GM21619 (cell line): Measurements from ENCODE around the gene IRF6.

Experiments used
- ATAC-seq: cut with Tn5 transposase; IDR thresholded peaks from one replicate; pipeline ENCODE4 v1.9.1; 2021; ENCODE audit not compliant: unreplicated experiment

Gene IRF6

DNA sequence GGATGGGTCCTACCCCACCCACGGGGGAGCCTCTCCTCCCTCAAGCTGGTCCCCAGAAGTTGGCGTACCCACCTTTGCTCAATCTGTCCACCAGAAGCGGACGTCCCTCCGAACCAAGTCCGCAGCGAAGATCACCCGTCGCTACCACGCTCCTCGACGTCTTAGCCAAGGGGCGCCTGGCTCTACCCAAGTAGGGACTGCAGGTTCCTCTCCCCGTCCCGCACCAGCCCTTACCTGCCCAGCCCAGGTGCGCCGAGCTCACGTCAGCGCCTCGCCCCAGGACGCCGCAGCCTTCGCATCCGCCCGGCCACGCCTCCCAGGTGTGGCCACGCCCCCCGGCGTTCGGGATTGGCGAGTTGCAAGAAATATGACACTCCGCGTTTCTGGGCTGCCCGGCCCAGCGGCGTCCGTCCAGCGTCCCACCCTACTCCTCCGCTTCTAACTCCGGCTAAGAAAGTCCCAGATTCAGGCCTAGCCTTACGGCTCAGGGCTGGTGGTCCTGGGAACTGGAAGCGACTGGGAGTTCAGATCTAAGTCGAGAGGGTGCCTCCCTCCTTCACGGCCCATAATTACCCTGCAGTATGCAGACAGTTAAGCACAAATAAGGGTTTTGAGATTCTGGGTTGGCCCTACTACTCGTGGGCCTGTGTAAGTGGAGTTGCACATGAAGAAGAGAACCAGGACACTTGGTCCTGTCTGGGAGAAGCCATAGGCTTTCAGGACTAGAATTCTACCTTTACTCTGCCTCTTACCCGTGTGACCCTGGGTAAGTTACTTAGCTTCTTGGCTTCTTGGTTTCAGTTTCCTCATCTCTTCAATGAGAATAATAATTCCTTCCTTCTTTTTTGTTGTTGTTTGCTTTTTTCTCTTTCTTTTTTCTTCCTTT, at the start of gene IRF6:
TSS of gene IRF6 (minus strand) at position 268 of the 886 bp plus-strand sequence. CDS start 4,729 bp downstream, outside the sequence.
- ATAC-seq: peak; percentile 91

DNA sequence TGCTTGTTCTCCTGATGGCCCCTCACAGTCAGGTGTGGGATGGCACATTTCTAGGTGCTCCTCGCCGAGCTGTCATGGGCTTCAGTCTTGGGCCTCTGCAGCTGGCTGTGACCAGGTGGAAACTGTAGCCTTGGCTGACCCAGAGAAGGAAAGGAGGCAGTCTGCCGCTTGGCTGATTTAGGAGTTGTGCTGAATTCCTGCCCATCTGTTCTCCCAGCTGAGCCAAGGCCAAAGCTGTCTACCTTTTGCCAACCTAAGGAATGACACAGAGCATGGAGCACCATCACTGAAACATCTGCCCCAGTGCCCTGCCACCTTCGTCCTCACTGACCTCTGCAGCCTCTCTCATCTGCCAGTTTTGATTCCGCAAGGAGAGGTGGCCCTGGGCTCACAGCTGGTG, 49.7 kb upstream of the IRF6 start:
- ATAC-seq: no peak

DNA sequence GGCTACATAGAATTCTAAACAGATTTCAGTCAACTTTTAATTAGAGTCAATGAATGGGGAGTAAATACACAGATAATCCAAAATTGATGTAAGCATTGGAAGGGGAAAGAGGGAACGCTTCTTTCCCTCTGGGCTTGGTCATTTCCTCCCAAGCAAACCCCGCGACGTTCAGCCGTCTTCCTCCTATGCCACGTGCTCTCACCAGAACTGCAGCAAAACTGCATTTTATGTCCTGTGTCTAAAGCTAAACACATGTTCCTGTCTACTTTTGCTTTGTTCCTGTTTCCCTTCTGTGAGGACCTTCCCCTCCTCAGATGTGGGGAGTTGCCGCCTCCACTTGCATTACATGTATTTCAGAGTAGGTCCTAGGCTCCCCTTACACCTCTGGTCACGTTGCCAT, 49.1 kb upstream of the IRF6 start:
- ATAC-seq: no peak

DNA sequence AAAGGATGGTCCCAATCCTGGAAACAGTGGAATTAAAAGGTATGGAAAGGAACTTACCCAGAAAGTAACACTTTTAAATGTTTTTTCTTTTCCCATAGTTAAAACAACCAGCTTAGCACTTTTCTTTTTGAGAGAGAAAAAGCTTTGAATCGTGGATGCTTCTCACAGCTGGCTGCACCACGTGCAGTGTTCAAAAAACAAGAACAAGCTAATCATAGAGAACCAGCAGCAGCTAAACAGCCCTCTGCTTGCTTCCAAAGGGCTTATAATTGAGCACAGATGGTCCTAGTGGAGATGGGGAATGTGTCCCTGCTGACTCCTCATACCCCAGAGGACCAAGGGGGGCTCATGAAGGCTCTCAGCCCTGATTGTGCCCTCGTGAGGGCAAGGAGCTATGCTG, 48.3 kb upstream of the IRF6 start:
- no peak for ATAC-seq

DNA sequence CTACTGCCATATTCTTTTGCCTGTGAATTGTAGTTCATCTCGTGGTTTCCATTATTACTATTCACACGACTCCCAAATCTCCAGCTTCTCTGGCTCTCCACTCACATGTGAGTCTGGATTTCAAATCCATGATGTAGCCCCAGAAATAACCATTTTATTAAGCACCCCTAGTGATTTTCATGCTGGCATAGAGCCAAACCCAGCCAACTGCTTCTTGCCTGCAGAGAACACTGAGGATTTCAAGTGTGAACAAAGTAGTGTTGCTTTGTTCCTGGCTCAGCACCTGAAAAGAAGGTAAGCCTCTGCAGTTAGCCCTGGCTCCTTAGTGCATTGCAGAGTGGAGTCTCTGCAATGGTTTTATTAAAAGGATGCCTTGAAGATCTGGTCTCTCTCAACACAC, 47.7 kb upstream of the IRF6 start:
- no peak for ATAC-seq

DNA sequence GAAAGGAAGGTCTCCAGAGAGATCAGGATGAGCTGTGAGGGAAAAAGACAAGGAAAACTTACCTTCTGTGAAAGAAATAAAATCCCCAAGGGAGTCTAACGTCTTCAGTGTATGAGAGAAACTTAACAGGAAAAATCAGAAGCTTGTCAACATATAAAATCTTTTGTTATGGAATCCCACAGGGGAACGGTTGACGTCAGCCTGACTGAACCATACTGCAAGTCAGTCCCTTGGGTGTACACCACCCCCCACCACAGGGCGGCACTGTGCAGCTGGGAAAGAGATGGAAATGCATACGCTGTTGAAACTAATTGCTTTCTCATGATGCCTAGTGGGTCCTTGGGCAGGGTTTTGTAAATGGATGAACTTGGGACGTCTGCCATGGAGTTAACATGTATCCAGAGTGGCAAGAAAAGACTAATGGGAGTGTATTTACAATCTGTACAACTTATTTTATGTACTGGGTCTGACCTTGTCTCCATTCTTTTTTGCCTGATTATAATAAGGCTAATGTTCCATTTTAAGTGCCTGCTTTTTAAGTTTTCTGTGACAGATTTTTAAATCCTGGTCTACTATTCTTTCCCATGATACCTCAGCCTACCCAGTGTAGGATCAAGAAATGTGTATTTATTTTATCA, 44.5 kb upstream of the IRF6 start:
- peak; percentile 57 for ATAC-seq

DNA sequence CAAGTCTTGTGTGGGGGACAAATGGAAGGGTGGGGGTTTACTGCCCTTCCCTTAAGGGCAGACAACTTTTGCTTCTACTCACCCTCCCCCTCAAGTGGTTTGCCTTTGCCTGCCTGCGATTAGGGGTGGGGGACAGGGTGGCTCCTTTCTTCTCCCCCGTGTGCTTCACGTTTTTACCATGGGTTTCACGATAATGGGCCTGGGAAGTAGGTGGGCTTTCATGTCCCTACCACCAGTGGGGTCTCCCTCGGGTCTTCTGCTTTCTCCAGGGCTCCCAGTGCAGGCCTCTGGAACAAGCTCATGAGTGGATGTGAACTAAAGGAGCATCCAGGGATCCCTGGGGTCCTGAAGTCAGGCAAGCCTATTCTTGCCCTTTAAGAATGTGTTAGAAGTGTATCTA, 43.4 kb upstream of the IRF6 start:
- ATAC-seq: no peak

DNA sequence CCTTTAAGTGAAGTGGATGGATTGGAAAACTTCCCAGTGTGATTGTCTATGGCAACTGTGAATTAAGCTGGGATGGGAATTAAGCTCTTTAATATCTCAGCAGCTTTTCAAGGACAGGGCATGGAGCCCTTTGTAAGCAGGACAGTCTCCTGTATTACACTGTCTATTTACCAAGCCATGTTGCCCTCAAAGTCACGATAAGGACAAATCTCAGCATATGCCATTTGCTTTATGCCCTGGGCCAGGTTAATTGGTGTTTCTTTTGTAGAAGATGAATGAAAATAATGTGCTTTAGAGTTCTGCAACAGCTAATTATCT, 39.4 kb upstream of the IRF6 start:
- ATAC-seq: no peak

DNA sequence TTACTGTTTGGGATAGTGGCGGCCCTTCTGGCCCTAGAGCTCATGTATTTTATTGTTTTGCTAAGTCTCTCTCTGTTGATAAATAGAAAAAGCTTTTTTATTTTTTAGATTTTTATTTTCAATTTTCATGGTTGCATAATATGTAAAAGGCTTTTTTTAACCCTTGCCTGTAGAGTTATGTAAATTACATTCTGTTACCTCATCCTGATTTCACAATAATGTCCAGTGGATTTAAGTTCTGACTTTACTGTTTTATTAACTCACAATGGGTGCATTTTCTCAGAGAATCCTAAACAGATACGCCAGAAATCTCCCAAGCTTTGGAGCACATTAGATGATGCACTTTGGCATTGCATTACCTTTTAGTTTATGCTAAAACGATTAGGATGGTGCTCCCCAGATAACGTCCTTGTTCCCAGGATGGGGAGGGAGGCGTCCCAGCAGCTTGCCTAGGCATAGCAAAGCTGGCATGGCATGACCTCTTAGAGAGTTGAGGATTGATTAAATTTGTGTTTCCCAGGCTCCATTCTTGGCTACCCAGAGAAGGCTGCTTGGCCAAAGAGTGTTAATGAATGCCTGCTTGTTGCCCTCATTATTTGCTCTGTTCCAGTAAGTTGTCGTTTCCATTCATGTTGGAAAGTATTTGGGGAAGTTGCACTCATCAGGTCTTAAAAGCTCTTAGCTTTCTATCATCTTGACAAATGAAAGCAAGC, 38.9 kb upstream of the IRF6 start:
- ATAC-seq: no peak

DNA sequence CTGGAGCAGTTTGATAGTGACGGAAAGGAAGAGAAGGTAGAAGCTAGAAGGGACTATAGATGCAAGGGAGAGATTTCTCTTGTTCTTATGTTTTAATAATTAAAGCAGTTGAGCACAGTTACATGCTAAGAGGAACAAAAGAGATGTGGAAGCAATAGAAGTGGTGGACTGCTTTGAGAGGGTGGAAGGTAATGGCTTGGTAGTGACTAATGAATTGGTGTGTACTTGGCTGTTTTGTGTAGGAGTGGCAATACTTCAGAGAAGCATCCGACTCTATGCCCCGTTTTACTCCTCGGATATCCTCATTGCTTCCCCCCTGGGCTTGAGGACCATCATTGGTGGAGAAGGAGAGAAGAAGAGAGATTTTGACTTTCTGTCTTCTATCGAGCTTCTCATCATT, 34.7 kb upstream of the IRF6 start:
- no peak for ATAC-seq

DNA sequence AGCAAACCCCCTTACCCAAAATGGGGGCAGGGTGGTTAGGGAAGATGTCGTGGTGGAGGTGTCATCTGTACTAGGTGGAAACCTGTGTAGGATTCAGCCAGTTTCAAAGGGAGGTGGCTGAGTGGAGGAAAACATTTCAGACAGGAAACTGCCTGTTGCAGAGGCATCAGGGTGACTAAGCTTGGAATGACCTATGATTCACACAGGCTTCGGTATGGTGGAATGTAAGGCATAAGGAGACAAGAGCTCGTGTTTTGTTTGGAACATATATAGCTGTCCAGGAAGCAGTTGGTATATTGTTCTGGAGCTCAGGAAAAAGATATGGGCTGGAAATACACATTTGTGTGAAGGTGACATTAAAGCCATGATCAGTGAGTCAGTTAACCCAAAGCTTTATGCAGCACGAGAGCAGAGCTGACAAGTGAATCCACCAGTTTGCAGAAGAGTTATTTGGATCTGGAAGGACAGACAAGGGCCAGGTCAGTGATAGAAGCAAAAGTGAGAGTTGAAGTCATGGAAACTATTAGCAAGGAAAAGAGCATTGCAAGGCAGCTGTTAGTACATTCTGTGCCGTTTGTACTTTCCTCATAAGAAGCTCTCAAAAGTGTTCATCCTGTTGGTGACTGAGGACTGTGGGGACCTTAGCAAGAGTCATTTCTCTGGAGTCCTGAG, 34.1 kb upstream of the IRF6 start:
- no peak for ATAC-seq

DNA sequence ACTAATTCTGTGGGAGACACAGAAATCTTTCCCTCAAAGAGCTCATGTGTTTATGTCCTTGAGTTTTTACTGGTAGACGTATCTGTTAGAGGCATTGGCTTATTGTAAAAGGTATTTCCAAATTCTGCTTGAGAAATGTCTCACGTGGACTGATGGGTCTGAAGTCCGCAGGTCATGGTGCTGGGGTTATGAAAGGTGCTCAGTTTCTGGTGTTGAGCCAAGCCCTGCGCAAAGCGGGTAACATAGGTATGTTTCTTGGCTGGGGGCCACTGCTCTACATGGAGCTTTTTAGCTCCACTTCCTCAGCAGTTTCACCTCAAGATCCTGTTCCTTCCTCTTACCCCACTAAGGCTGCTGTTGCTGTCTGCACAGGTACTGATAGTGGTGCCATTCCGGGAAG, 32.6 kb upstream of the IRF6 start:
- ATAC-seq: no peak

DNA sequence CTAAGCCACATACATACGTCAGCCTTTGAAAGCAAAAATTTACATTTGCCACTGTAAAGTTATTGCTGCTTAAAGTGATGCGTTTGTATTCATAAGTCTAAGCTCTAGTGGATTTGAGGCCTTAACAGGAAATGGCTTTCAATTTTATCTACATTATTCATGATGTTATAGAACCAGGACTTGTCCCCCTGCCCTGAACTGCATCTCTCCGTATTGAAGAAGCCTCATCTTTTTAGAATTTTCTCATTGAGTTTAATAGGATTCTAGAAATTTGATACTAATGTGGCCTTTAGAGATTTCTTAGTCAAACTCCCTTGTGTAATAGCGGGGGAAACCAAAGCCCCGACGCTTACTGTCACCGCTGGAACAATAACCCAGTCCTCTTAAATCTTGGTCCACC, 31.7 kb upstream of the IRF6 start:
- no peak for ATAC-seq

DNA sequence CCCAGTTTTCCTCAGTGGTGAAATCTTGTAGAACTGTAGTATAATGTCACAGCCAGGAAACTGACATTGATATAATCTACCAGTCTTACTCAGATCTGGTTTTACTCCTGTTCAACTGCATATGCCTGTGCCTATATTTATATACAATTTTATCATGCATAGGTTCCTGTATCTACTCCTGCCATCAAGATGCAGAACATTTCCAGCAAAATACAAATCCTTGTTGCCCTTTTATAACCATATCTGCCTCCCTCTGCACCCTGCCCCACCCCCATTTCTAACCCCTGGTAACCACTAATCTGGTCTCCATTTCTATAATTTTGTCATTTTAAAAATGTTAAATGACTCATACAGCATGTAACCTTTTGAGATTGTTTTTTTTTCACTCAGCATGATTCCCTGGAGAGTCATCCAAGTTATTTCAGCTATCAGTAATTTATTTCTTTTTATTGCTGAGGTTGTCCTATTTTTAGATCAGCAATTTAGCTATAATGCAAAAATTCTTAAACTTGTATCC, 29.9 kb upstream of the IRF6 start:
- no peak for ATAC-seq

DNA sequence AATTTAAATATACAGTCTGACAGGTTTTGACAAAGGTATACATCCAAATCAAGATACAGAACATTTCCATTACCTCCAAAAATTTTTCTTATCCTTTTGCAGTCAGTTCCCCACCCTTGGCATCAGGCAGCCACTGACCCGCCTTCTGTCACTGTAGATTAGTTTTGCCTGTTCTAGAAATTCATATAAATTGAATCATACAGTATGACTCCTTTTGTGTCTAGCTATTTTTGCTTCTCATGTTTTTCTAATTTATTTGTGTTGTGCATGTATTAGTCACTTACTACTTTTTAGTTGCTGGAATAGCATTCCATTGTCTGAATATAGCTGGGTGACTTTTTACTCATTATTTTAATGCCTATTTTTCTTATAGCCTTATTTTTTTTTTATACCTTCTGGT, 25.7 kb upstream of the IRF6 start:
- no peak for ATAC-seq

DNA sequence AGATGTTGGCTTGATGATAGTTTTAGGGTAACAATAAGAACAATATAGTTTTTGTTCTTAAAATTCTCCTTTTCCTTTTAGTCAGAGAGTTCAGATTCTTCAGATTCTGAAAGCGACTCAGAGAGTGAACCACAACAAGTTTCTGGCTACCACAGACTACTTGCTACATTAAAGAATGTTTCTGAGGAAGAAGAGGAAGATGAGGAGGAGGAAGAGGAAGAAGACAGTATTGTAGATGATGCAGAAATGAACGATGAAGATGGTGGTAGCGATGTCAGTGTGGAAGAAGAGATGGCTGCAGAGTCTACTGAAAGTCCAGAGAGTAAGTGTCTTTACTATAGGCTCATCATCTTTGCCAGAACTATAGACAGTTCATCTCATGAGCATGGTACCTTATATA, 24.8 kb upstream of the IRF6 start:
- no peak for ATAC-seq

DNA sequence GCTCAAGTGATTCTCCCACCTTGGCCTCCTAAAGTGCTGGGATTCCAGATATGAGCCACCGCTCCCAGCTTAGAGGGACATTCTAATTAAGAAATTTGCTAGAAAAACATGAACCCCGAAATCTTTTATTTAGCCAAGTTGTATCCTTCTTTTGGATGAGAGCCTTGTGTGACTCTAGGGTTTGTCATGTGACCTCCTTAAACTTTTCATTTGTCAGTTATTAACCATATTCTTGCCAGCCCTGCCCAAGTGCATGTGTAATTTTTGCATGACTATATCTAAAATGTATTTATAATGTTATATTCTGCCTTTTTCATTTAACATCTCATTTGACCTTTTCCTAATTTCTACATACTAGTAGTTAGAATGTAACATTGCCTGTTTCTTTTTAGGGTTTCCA, 23.8 kb upstream of the IRF6 start:
- ATAC-seq: no peak

DNA sequence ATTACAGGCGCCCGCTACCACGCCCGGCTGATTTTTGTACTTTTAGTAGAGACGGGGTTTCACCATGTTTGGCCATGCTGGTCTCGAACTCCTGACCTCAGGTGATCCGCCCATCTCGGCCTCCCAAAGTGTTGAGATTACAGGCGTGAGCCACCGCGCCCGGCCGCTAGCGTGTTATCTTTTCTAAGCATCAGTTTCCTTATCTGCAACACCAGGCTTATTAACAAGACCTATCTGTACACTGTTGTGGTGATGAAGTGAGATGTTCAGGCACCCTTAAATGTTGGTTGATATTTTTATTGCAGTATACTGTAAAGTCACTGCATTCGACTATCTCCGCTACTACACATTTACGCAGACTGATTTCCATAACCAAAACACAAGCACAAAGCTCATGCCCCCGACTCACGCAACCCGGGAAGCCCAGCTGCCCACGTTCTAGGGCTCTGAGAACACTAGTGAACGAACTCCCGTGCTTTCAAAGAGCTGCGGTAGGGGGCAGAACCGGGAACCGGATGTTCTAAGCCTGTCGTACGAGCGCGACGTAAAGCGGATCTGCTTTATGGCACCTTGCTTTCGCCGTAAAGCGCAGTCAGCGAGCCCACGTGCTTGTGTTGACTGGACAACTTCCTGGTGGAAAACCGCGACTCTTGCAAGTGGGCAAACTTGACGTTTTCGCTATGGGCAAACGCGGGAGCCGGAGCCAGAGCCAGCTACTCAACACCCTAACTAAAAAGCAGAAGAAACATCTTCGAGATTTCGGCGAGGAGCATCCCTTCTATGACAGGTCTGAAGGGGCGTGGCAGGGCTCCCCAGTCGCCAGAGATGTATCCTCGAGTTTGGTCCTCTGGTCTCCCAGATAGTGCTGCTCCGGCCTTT, 21.7 kb upstream of the IRF6 start, which contains the start of gene UTP25:
TSS of gene UTP25 (plus strand) at position 589 of the 879 bp plus-strand sequence. CDS start at position 681, 92 bp downstream.
- peak; percentile 88 for ATAC-seq

DNA sequence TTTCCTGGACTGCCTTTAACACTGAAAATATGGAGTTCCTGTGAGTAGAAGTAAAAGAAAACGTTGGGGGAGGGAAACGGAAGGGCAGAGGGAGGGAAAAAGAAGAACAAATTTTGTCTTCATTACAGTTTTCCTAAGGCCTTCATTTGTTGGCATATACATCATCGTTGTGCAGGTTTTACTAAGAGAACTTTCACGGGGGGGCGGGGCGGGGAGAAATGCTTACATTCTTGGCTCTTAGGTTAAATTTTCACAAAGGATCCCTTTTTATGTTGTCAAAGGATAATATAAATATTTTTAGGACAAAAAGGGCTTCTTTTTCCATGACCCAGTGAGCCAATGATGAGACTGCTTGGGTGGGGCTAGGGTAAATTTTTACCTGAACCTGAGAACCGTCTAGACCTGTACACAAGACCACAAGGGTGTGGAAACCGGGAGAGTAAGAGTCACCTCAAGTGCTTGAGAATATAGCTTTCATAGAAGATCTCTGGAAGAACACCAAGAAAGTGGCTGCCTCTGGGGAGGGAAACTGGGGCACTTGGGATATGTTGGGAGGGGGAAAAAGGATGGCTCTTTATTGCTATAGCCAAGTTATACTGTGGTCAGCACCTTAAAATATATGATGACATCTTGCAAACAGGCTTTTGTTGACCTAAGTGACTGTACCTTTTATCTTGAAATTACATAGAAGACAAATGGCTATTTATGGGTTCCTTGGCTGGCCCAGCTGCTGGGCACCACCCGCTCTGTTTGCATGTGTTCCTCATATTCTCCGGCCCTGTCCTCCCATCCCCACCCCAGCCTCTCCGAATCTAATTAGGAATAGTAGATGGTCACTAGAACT, 19.9 kb upstream of the IRF6 start:
- no peak for ATAC-seq
